ENCODE data around the gene PCGF5.
"Not testable (repeated sequence)": the region's sequence is repeated elsewhere in the genome, so short reads cannot be mapped to it uniquely, and the experiment has no call there.

The PCGF5 gene

GRCh38 chr10:91220194-91220953, at the start of gene PCGF5:
Gene PCGF5 (plus strand): TSS chr10:91220663. CDS start chr10:91222872, 2,209 bp downstream.
- DNase-seq (ENCODE audit: low read depth) = peak; percentile 86

- DNase-seq (ENCODE audit: low read depth) = no peak
Measured at GRCh38 chr10:91171485-91171884, 49.0 kb upstream of the PCGF5 start.

GRCh38 chr10:91172348-91172747, 48.1 kb upstream of the PCGF5 start:
- DNase-seq (ENCODE audit: low read depth) = no peak

GRCh38 chr10:91185239-91185875, 35.1 kb upstream of the PCGF5 start:
- no peak for DNase-seq (ENCODE audit: low read depth)

GRCh38 chr10:91187156-91187555, 33.3 kb upstream of the PCGF5 start:
- no peak for DNase-seq (ENCODE audit: low read depth)

GRCh38 chr10:91188010-91188409, 32.5 kb upstream of the PCGF5 start:
- not testable (repeated sequence) for DNase-seq (ENCODE audit: low read depth)

GRCh38 chr10:91188889-91189288, 31.6 kb upstream of the PCGF5 start:
- no peak for DNase-seq (ENCODE audit: low read depth)

- DNase-seq (ENCODE audit: low read depth) = no peak
Measured at GRCh38 chr10:91190388-91190870, 30.0 kb upstream of the PCGF5 start.

GRCh38 chr10:91190876-91191583, 29.4 kb upstream of the PCGF5 start:
- no peak for DNase-seq (ENCODE audit: low read depth)

- DNase-seq (ENCODE audit: low read depth) = no peak
Measured at GRCh38 chr10:91191584-91191919, 28.9 kb upstream of the PCGF5 start.

GRCh38 chr10:91194497-91195179, 25.8 kb upstream of the PCGF5 start:
- DNase-seq (ENCODE audit: low read depth) = peak; percentile 4

GRCh38 chr10:91196268-91197048, 24.0 kb upstream of the PCGF5 start:
- DNase-seq (ENCODE audit: low read depth) = no peak

GRCh38 chr10:91197127-91197526, 23.3 kb upstream of the PCGF5 start:
- no peak for DNase-seq (ENCODE audit: low read depth)

- no peak for DNase-seq (ENCODE audit: low read depth)
Measured at GRCh38 chr10:91198781-91199180, 21.7 kb upstream of the PCGF5 start.

- no peak for DNase-seq (ENCODE audit: low read depth)
Measured at GRCh38 chr10:91200314-91201212, 19.9 kb upstream of the PCGF5 start.

GRCh38 chr10:91201213-91201996, 19.1 kb upstream of the PCGF5 start:
- DNase-seq (ENCODE audit: low read depth) = peak; percentile 20

- no peak for DNase-seq (ENCODE audit: low read depth)
Measured at GRCh38 chr10:91206427-91206826, 14.0 kb upstream of the PCGF5 start.

GRCh38 chr10:91206837-91207474, 13.5 kb upstream of the PCGF5 start:
- no peak for DNase-seq (ENCODE audit: low read depth)

- DNase-seq (ENCODE audit: low read depth) = no peak
Measured at GRCh38 chr10:91208642-91209041, 11.8 kb upstream of the PCGF5 start.

Measured in activated T-helper 9 cell treated with anti-CD3 and anti-CD28 coated beads, Interleukin-2, amount 50 U/mL, for 16 hours (primary cell).